GM18520 (cell line): Measurements from ENCODE around the gene PTPN6.

Experiments used
- ATAC-seq: cut with Tn5 transposase; IDR thresholded peaks from one replicate; pipeline ENCODE4 v1.9.1; 2021; ENCODE audit not compliant: unreplicated experiment

Gene PTPN6

DNA sequence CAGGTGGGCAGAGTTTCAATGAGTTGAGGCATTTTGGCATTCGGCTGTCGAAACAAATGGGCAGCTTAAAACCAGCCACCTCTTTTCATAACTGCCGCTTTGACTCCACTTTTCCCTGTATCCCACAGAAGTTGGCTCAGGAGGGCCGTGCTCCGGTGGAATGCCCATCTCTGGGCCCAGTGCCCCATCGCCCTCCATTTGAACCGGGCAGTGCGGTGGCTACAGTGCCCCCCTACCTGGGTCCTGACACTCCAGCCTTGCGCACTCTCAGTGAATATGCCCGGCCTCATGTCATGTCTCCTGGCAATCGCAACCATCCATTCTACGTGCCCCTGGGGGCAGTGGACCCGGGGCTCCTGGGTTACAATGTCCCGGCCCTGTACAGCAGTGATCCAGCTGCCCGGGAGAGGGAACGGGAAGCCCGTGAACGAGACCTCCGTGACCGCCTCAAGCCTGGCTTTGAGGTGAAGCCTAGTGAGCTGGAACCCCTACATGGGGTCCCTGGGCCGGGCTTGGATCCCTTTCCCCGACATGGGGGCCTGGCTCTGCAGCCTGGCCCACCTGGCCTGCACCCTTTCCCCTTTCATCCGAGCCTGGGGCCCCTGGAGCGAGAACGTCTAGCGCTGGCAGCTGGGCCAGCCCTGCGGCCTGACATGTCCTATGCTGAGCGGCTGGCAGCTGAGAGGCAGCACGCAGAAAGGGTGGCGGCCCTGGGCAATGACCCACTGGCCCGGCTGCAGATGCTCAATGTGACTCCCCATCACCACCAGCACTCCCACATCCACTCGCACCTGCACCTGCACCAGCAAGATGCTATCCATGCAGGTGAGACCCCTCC, 12.6 kb upstream of the PTPN6 start:
- no peak for ATAC-seq

DNA sequence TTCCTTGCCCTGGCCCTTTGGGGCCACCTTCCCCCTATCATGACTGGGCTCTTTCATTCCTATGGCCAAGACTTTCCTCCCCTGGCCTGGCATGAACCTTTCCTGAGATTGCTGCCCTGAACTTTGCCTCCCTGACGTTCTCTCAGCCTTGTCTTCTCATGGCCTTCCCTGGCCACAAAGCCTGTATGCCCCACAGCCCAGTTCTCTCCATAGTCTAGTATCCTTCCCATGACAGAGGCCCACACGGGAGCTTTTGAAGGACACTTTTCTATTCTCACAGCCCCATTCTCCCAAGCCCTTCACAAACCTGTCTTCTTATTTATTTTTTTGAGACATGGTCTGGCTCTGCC, 12.0 kb upstream of the PTPN6 start:
- ATAC-seq = no peak

DNA sequence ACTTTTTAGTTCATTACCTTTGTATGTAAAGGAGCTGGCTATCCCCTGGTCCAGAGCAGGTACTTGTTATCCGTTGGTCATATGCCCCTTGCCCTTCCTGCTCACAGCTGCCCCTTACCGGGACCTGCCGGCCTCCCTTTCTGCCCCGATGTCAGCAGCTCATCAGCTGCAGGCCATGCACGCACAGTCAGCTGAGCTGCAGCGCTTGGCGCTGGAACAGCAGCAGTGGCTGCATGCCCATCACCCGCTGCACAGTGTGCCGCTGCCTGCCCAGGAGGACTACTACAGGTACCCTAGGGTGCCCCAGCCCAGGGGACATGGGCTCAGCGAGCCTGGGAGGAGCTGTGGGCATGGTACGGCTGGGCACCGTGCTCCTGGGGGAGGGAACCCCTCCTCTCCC, 9.9 kb upstream of the PTPN6 start:
- ATAC-seq = no peak

DNA sequence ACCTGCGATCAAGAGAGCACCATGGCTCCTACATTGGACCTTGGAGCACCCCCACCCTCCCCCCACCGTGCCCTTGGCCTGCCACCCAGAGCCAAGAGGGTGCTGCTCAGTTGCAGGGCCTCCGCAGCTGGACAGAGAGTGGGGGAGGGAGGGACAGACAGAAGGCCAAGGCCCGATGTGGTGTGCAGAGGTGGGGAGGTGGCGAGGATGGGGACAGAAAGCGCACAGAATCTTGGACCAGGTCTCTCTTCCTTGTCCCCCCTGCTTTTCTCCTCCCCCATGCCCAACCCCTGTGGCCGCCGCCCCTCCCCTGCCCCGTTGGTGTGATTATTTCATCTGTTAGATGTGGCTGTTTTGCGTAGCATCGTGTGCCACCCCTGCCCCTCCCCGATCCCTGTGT, 9.4 kb upstream of the PTPN6 start:
- no peak for ATAC-seq

DNA sequence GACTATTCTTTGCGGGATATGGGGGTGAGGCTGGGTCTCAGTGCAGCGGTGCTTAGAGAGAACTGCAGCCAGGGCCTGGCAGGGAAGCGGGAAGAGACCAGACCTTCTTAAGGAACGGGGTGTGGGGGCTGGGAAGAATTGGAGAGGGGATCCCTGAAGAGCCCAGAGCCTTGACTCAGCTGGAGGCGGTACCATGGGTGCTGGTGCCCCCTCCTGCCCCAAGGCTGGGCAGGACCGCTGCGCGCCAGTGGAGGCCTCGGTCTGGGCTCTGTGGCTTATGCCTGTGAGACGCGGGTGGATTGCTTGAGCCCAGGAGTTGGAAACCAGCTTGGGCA, 8.9 kb upstream of the PTPN6 start:
- no peak for ATAC-seq

DNA sequence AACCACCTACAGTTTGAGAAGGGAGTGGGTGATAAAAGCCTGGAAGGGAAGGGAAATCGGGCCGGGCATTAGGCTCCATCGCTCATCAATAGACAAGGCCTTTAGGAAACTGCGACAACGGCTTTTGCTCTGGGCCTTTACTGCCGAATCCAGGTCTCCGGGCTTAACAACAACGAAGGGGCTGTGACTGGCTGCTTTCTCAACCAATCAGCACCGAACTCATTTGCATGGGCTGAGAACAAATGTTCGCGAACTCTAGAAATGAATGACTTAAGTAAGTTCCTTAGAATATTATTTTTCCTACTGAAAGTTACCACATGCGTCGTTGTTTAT, 7.8 kb upstream of the PTPN6 start:
- peak; percentile 2 for ATAC-seq

DNA sequence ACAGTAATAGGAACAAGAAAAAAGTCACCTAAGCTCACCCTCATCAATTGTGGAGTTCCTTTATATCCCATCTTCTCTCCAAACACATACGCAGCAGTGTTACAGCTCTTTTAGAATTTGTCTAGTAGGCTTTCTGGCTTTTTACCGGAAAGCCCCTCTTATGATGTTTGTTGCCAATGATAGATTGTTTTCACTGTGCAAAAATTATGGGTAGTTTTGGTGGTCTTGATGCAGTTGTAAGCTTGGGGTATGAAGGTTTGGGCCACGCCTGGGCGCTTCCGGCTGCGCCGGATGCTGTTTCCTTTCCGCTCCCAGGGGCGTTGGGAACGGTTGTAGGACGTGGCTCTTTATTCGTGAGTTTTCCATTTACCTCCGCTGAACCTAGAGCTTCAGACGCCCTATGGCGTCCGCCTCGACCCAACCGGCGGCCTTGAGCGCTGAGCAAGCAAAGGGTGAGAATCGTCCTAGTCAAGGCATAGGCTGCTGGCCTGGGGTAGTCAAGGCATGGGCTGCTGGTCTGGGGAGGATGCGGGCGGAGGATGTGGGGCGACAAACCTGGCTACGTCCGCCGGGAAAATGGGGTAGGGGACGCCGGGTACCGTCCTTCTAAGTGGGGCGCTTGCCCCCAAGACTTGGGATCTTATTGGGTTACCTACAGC, 7.3 kb upstream of the PTPN6 start, which contains the start of the genes C12orf57 and RNU7-1:
TSS of gene C12orf57 (plus strand) at position 301 of the 659 bp plus-strand sequence. CDS start at position 401, 100 bp downstream.
TSS of gene RNU7-1 (plus strand) at position 95 of the 659 bp plus-strand sequence.
- ATAC-seq = peak; percentile 25

DNA sequence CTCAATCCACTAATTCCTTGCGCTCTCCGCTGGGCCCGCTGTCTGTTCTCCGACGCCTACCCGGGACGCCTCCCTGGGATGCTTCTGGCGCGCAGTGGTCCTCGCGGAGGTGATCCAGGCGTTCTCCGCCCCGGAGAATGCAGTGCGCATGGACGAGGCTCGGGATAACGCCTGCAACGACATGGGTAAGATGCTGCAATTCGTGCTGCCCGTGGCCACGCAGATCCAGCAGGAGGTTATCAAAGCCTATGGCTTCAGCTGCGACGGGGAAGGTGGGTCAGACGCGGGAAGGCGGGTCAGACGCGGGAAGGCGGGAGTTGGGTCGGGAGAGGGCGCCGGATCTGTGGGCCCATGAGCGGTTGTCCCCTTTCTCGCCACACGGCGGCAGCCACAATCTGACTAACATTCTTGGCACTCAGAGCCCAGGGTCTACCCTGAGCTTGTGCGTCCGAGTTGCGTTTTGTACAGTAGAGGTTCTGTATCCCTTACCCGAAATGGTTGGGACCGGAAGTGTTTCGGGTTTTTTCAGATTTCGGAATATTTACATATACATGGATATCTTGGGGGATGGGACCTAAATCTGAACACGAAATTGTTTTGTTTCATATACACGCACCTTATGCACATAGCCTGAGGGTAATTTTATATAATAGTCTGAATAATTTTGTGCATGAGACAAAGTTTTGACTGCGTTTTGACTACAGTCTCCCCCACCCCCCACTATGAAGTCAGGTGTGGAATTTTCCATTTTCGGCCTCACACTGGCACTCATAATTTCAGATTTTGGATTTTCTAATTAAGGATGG, 6.6 kb upstream of the PTPN6 start:
- peak; percentile 28 for ATAC-seq

DNA sequence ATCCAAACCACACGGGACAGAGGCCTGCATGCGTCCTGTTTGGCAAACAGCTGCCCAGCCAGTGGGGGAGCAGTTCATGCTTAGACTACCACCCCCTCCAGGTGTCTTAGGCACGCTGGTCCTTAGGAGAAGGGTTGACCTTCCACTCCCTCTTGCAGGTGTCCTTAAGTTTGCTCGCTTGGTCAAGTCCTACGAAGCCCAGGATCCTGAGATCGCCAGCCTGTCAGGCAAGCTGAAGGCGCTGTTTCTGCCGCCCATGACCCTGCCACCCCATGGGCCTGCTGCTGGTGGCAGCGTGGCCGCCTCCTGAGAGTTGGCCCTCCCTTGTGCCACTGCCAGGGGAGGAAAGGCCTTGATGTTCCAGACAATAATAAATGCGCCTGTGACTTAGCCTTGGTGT, 5.5 kb upstream of the PTPN6 start:
- no peak for ATAC-seq

DNA sequence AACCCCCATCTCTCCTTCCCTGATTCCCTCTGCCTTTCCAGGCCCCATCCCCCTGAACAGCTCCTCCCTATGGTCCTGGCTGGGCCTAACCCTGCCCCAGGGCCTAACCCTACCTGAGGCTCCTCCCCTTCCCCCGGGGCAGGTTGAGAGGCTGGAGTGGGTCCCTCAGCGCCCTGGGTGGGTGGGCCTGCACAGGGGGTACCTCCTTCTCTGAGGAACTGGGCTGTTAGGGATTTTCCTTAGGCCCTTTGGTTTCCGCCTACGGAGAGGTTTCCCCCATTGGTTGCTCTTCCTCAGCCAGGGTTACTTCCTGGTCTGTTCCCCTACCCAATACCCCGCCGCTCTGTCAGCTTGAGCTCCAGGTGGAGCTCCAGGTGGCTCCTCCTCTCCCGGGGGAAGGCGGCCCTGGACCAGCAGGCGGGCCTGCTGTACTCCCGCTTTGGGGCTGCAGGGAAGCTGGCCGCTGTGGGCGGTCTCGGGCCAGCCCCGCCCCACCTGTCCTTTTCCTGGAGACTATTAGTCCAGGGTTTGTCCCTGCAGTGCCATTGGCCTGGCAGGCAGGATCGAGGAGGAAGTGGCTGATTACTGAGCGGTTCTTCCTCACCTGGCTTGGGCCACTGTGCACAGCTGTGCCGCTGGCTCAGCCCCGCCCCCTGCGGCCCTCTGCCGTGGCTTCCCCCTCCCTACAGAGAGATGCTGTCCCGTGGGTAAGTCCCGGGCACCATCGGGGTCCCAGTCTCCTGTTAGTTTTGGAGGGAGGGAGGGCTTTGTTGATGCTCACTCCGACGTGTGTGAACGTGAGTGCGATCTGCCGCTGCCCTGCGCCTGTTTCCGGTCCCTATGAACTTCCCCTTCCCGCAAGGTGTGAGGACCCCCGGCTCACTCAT, 4.9 kb upstream of the PTPN6 start:
- ATAC-seq = no peak

DNA sequence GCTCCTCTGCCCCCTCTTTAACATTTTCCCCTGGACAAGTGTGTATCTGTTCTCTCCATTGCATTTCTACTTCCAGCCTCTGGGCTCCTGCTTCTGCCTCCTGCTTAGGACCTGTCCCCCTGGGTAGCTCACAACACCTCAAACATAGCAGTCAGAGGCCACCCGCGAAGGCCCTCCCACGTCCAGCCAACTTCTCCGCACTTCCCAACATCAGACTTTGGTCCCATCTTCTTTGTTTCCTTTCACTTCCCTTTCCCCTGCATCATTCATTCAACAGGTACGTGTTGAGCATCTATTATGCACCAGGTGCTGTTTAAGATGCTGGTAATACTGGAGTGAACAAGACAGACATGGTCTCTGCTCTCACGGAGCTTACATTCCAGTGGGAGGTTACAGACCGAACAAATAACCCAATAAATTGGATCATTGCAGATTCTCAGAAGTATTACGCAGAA, 4.2 kb upstream of the PTPN6 start:
- no peak for ATAC-seq

DNA sequence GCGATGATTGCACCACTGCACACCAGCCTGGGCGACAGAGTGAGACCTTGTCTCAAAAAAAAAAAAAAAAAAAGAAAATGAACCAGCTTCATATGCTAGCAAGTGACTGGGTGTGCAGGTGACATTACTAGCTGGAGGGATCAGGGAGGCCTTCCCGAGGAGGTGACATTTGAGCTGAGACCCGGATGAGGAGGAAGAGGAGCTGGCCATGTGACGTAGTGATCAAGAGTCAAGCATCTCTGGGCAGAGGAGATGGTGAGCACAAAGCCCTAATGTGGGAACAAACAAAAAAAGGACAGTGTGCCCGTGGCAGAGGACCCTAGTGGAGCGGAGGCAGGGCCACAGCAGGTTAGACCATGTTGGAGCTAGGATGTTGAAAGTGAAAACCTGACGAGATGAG, 3.5 kb upstream of the PTPN6 start:
- no peak for ATAC-seq

DNA sequence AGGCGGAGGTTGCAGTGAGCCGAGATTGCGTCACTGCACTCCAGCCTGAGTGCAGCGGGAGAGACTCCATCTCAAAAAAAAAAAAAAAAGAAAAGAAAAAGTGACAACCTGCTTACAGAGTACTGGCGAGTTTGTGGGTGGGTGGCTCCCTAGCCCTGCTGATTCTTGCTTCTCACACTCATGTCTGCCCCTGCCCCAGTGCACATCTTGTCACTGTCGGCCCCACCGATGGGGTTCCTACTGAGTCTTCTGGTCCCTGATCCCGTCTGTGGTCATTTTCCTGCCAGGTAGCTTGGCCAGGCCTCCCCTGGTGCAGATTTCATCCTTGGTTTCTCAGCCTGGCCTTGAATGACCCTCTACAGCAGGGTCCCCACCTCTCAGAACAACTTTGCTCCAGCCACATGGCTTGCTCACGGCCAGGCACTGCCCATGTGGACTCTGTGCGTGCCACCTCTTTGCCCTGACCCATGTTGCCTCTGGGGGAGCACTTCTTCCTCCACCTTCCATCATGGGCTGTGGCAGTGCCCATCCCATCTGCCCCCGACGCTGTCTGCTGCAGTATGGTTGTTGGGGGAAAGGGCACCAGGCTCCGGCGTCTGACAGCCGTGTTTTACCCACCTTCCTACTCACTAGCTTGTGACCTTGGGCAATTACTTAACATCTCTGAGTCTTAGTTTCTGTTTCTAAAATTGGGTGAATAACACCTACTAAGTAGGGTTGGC, 2.1 kb upstream of the PTPN6 start:
- no peak for ATAC-seq

DNA sequence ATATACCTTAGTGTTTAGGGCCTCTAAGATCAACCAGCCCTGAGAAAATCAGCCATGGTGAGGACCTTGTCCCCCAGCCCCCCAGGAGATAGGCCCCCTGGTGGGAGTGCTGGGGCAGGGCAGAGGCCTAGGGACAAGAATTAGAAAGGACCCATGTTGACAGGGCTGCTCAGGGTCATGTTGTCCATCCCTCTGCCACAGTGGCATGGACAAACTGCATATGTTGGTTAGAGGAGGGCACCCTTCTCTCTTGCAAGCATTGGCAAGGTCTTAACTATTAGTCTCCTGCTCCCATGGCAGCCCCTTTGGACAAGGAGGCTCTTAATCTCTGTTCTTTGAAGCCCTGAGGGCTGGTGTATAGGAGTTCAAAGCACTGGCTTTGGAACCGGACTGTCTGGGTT, 755 bp upstream of the PTPN6 start:
- ATAC-seq = no peak

DNA sequence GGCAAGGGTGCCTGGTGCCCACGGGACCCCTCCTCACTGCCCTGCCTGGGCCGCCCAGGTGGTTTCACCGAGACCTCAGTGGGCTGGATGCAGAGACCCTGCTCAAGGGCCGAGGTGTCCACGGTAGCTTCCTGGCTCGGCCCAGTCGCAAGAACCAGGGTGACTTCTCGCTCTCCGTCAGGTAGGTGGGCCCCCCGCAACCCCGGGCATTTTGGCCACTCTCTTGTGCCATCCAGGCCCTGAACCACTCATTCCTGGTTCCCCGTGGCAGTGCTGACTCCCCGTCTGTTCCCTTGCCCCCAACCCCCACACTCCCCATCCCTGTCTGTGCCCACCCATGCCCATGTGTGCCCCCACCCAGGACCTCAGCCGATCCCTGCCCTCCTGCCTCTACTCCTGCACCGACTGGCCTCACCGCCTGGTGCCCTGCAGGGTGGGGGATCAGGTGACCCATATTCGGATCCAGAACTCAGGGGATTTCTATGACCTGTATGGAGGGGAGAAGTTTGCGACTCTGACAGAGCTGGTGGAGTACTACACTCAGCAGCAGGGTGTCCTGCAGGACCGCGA, 480 bp downstream of the PTPN6 start:
- no peak for ATAC-seq

DNA sequence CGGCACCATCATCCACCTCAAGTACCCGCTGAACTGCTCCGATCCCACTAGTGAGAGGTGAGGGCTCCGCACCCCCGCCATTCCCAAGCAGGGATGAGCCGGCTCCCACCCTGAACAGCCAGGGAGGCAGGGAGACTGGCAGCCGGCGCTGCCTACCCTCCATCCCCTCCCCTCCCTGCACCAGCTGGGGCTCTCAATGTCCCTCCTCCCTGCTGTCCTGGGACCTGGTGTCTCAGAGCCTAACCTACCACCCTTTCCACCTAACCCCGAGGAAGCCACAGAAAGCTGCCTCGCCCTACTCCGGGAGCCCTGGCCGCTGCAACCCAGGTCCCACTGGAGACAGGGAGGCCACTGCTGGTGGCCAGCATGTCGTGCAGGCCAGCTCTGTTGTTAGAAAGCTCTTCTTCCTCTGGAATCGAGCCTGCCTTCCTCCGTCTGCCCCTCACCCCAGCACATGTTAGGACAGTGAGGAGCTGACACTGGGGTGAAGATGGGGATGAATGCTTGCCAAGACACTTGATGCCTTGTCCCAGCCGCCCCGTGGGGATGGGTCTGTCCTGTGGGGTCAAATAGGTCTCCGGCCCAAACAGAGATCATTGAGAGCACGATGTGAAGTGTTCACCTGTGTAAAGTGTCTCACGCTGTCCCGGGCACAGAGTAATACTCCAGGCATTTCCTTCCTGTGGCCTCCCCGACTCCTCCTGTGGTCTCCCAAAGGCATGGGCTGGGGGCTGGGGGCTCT, 1.1 kb downstream of the PTPN6 start:
- ATAC-seq = no peak

DNA sequence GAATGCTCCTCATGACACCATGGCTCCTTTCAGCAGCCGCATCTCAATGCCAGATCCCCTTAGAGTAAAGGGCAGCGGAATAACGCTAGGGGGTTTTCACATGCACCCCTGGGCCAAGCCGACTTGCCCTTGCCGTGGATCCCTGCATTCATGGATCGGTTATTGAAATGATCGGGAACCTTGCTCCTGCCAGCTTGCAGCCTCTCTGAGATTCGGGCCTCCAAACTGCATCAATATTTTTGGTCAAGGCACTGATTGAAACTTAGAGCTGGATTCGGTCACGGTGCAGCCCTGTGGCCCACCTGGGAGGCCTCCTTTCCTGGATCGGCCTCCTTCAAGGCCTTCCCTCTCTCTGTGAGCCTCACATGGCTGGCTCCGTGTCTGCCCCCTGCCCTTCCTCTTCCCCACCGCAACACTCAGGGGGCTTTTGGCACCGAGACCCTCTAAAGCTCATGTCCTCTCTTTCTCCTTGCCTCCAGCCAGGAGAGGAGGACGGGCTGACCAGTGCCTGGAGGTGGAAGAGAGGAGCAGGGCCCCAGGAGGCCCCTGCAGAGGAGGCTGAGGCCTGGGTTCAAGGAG, 1.8 kb downstream of the PTPN6 start:
- ATAC-seq = no peak

DNA sequence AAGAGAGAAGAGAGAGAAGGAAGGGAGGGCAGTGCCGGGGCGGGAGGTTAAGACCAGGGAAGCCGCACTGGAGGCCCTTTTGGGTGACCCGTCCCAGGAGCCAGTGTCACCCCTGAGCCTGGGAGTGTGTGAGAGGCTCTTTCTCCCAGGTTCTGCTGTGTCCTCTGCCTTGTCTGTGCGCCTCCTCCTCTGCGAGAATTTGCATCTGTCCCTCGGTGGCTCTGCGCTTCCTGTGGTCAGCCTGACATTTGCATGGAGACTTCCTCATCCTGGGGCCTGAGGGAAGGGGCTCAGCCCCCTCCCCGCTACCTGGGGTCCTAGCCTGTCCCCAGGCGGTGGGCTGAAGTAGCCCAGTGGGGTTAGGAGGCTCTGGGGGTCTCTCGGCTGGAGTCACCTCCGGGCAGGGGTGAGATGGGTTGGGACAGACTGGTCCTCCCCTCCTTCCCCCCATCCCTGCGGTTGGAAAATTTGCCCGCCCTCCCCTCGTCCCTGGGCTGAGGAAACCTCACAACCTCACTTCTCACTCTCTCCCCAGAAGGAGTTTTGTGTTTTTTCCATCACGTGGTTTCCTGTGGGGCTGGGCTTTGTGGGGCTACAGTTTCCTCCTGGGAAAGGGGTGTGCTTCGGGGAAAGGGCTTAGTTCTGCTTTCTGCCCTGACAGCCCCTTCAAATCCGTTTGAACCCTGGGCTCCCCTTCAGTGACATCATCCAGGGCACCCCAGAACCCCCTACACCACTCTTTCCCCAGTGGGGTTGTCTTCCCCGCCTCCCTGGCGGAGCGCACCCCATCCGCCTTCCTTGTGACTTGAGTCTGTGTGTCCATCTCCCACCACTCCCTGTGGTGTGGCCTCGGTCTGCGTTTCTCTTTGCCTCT, 2.5 kb downstream of the PTPN6 start:
- peak; percentile 29 for ATAC-seq
